ENCODE data around the gene ZACN.
"Not testable (repeated sequence)": the region's sequence is repeated elsewhere in the genome, so short reads cannot be mapped to it uniquely, and the experiment has no call there.

Gene ZACN

GRCh38 chr17:76054112-76054476 is 24.9 kb upstream of the ZACN start:
- no peak for DNase-seq

GRCh38 chr17:76056882-76057281 is 22.1 kb upstream of the ZACN start:
- DNase-seq: no peak

GRCh38 chr17:76058264-76058663 is 20.7 kb upstream of the ZACN start:
- not testable (repeated sequence) for DNase-seq

- DNase-seq: no peak
Measured at GRCh38 chr17:76063875-76064546, 15.0 kb upstream of the ZACN start.

- no peak for DNase-seq
Measured at GRCh38 chr17:76065775-76066174, 13.2 kb upstream of the ZACN start.

GRCh38 chr17:76071531-76072147 is 7.3 kb upstream of the ZACN start:
- no peak for DNase-seq

GRCh38 chr17:76072148-76072858 is 6.7 kb upstream of the ZACN start, which contains the start of gene SRP68:
Gene SRP68 (minus strand): TSS chr17:76072517. CDS start chr17:76072491, 26 bp downstream.
- peak; percentile 87 for DNase-seq

GRCh38 chr17:76074390-76075363 is 4.3 kb upstream of the ZACN start, which contains the start of gene GALR2:
Gene GALR2 (plus strand): TSS chr17:76074781. CDS start chr17:76074884, 103 bp downstream.
- no peak for DNase-seq

GRCh38 chr17:76075364-76076145 is 3.4 kb upstream of the ZACN start:
- DNase-seq: peak; percentile 19

GRCh38 chr17:76076146-76076764 is 2.7 kb upstream of the ZACN start:
- DNase-seq: no peak

- no peak for DNase-seq
Measured at GRCh38 chr17:76076765-76077583, 2.0 kb upstream of the ZACN start.

GRCh38 chr17:76077584-76078110 is 1.3 kb upstream of the ZACN start:
- peak; percentile 24 for DNase-seq

- DNase-seq: not testable (repeated sequence)
Measured at GRCh38 chr17:76078370-76078769, 612 bp upstream of the ZACN start.

- no peak for DNase-seq
Measured at GRCh38 chr17:76079535-76079955, 563 bp downstream of the ZACN start.

GRCh38 chr17:76079956-76080767 is 1.2 kb downstream of the ZACN start:
- no peak for DNase-seq

GRCh38 chr17:76080768-76081287 is 1.8 kb downstream of the ZACN start:
- DNase-seq: no peak

GRCh38 chr17:76081295-76082210 is 2.6 kb downstream of the ZACN start:
- DNase-seq: no peak
